Activated naive CD8-positive, alpha-beta T cell treated with anti-CD3 and anti-CD28 coated beads, Interleukin-2, amount 50 U/mL, for 24 hours (primary cell): ENCODE measurements around the gene ISCU.
"Not testable (repeated sequence)": the region's sequence is repeated elsewhere in the genome, so short reads cannot be mapped to it uniquely, and the experiment has no call there.

Experiments
- ATAC-seq: fragments of 150-1000 bp; cut with Tn5 transposase; one replicate; pipeline ENCODE4 v1.10.0; 2021
- DNase-seq: peaks from one replicate; pipeline ENCODE4 v3.0.0; 2021
- H3K27ac Mint-ChIP-seq: one replicate; pipeline ENCODE4 v1.8.0; 2021; ENCODE audit warnings: mild to moderate bottlenecking, mixed read lengths
- H3K27me3 Mint-ChIP-seq: one replicate; pipeline ENCODE4 v1.8.0; 2021; ENCODE audit warnings: mixed read lengths
- H3K36me3 Mint-ChIP-seq: one replicate; pipeline ENCODE4 v1.8.0; 2021; ENCODE audit warnings: low read depth, mixed read lengths
- H3K4me1 Mint-ChIP-seq: one replicate; pipeline ENCODE4 v1.8.0; 2021; ENCODE audit warnings: mixed read lengths
- H3K4me3 Mint-ChIP-seq: one replicate; pipeline ENCODE4 v1.8.0; 2021; ENCODE audit warnings: mild to moderate bottlenecking, moderate library complexity, mixed read lengths
- H3K9me3 Mint-ChIP-seq: one replicate; pipeline ENCODE4 v1.8.0; 2021; ENCODE audit warnings: mixed read lengths

The ISCU gene

GRCh38 chr12:108572166-108572790 is 9.9 kb downstream of the ISCU start:
- Mint-ChIP-seq H3K9me3 (no peaks in the 10 kb centered on the region), H3K4me3 (no peak overlapping the region), H3K36me3 (peaks cover 29% of the 10 kb centered on the region), H3K27me3 (peaks cover 3% of the 10 kb centered on the region), H3K4me1 (peaks cover 81% of the 10 kb centered on the region), H3K27ac (no peak overlapping the region)
- DNase-seq (no peak), ATAC-seq (no peak)

GRCh38 chr12:108573317-108573716 is 10.9 kb downstream of the ISCU start:
- peaks cover 3% of the 10 kb centered on the region for H3K27me3 Mint-ChIP-seq
- DNase-seq (no peak), ATAC-seq (peak; percentile 62)
- H3K4me3 Mint-ChIP-seq: no peak overlapping the region
- H3K9me3 Mint-ChIP-seq: no peaks in the 10 kb centered on the region
- peak overlapping the region; percentile 22 for H3K27ac Mint-ChIP-seq
- peaks cover 20% of the 10 kb centered on the region for H3K36me3 Mint-ChIP-seq
- H3K4me1 Mint-ChIP-seq: peaks cover 74% of the 10 kb centered on the region

DNA sequence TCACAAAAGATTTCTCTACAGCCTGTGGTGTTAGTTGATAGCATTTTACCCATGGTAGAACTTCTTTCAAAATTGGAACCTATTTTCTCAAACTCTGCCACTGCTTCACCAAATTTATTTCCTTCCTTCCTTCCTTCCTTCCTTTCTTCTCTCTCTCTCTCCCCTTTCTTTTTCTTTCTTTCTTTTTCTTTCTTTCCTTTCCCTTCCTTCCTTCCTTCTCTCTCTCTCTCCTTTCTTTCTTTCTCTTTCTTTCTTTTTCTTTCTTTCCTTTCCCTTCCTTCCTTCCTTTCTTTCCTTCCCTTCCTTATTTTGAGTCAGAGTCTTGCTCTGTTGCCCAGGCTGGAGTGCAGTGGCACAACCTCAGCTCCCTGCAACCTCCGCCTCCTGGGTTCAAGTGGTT is 11.9 kb downstream of the ISCU start:
- H3K4me3 Mint-ChIP-seq, H3K9me3 Mint-ChIP-seq, DNase-seq, H3K27ac Mint-ChIP-seq, H3K27me3 Mint-ChIP-seq, ATAC-seq: not testable (repeated sequence)
- Mint-ChIP-seq H3K4me1 (peaks cover 72% of the 10 kb centered on the region), H3K36me3 (peaks cover 11% of the 10 kb centered on the region)

- no peak for DNase-seq
These were observed 13.0 kb downstream of the ISCU start for GRCh38 chr12:108575199-108575912.

GRCh38 chr12:108576660-108577234 is 14.4 kb downstream of the ISCU start:
- Mint-ChIP-seq H3K27me3 (peaks cover 3% of the 10 kb centered on the region), H3K27ac (no peak overlapping the region), H3K4me1 (peaks cover 53% of the 10 kb centered on the region), H3K9me3 (peaks cover 9% of the 10 kb centered on the region), H3K36me3 (no peaks in the 10 kb centered on the region), H3K4me3 (no peak overlapping the region)
- ATAC-seq (no peak), DNase-seq (no peak)

More at GRCh38 chr12:108575199-108575912, 13.0 kb downstream of the ISCU start:
- Mint-ChIP-seq H3K9me3 (peaks cover 9% of the 10 kb centered on the region), H3K4me3 (no peak overlapping the region), H3K4me1 (peaks cover 64% of the 10 kb centered on the region), H3K27me3 (peaks cover 3% of the 10 kb centered on the region), H3K27ac (no peak overlapping the region), H3K36me3 (peaks cover 7% of the 10 kb centered on the region)
- ATAC-seq: no peak

GRCh38 chr12:108577458-108577857 is 15.1 kb downstream of the ISCU start:
- ATAC-seq: no peak
- Mint-ChIP-seq H3K27me3 (peaks cover 3% of the 10 kb centered on the region), H3K9me3 (peaks cover 9% of the 10 kb centered on the region), H3K36me3 (no peaks in the 10 kb centered on the region), H3K4me1 (peaks cover 47% of the 10 kb centered on the region), H3K27ac (peak overlapping the region; percentile 33), H3K4me3 (no peak overlapping the region)
- no peak for DNase-seq

DNA sequence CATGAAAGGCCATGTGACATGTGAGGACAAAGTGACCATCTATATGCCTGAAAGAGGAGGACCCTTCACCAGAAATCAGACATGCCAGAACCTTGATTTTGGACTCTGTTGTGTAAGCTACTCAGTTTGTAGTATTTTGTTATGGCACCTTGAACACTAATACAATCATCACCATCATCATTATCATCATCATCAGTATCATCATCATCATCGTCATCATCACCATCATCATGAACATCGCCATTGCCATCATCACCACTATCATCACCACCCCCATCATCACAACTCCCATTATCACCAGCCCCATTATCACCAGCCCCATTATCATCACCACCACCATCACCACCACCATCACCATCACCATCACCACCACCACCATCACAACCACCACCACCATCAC is 15.9 kb downstream of the ISCU start:
- no peaks in the 10 kb centered on the region for H3K36me3 Mint-ChIP-seq
- no peak for ATAC-seq
- no peak overlapping the region for H3K4me3 Mint-ChIP-seq
- peaks cover 3% of the 10 kb centered on the region for H3K27me3 Mint-ChIP-seq
- DNase-seq: no peak
- H3K4me1 Mint-ChIP-seq: peaks cover 38% of the 10 kb centered on the region
- peaks cover 9% of the 10 kb centered on the region for H3K9me3 Mint-ChIP-seq
- no peak overlapping the region for H3K27ac Mint-ChIP-seq

DNA sequence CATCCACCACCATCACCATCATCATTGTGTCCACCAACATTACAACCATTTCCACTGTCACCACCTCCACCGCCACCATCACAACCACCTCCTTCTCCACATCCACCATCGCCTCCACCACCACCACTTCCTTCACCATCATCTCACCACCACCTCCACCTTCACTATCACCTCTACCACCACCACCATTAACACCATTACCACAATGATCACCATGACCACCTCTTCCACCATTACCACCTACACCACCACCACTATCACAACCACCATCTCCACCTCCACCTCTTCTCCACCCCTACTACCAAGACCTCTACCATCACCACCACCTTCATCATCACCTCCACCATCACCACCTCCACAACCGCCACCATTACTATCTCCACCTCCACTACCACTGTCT is 16.4 kb downstream of the ISCU start:
- Mint-ChIP-seq H3K27ac (peak overlapping the region; percentile 52), H3K9me3 (peaks cover 9% of the 10 kb centered on the region), H3K4me3 (no peak overlapping the region), H3K4me1 (peaks cover 33% of the 10 kb centered on the region), H3K36me3 (no peaks in the 10 kb centered on the region), H3K27me3 (peaks cover 3% of the 10 kb centered on the region)
- DNase-seq (no peak), ATAC-seq (no peak)

DNA sequence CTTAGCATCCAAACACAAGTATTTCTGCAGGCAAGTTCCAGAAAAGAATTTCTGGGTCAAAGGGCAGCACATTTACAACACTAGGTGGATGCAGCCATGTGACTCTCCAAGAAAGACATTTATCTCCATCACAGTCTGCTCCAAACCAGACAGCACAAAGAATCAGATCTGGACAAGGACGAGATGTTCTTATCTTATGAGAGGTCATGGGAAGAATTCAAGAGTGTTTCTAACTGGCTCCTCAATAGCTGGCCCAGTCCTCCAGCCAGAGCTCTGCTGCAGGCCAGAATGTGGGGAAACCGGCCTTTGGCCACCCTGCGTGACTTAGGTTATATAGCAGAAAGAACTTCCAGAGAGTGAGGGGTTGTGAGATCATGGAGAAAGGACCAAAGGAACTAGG is 18.1 kb downstream of the ISCU start:
- no peak overlapping the region for H3K4me3 Mint-ChIP-seq
- ATAC-seq: no peak
- H3K4me1 Mint-ChIP-seq: peaks cover 23% of the 10 kb centered on the region
- H3K9me3 Mint-ChIP-seq: peaks cover 9% of the 10 kb centered on the region
- H3K27ac Mint-ChIP-seq: no peak overlapping the region
- peaks cover 4% of the 10 kb centered on the region for H3K27me3 Mint-ChIP-seq
- no peak for DNase-seq
- H3K36me3 Mint-ChIP-seq: no peaks in the 10 kb centered on the region

DNA sequence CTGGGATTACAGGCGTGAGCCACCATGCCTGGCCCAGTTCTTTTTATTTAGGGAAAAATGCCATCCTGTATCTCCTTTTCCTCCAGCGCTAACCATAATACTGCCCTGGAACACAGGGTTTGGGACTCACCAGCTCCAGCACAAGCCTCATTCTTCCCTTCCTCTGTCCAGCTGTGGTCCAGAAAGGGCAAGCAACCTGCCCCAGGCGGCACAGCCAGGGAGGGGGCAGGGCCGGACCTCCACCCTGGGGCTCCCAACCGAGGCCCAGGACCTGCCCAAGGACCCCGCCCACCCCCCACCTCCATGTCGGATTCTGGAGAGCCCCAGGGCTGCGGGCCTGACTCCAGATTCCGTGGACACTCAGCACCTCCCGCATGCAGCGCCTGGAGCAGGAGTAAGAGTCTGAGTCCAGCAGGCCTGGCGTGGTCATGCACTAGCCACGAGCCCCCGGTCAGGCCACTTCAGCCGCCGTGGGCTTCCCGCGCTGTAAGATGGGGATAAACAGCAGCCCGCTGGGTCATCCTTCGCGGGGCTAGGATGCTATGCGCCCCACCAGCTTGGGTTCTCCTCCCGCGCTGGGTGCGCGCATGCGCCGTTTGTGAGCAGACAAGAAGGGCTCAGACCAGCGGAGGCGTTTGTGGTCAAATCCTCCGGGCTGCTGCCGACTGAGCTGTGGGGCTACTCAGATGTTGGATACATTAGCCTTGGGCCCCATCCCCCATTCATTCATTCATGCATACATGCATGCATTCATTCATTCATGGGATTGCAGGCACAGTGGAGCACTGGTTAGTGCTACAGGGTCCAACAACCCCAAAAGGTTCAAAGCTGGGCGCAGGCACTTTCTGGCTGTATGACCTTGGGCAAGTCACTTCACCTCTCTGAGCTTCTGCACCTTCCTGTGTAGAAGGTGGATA is 19.2 kb downstream of the ISCU start:
- DNase-seq (no peak), ATAC-seq (no peak)
- H3K36me3 Mint-ChIP-seq: no peaks in the 10 kb centered on the region
- H3K27me3 Mint-ChIP-seq: peaks cover 4% of the 10 kb centered on the region
- H3K4me3 Mint-ChIP-seq: no peak overlapping the region
- H3K9me3 Mint-ChIP-seq: peaks cover 9% of the 10 kb centered on the region
- H3K27ac Mint-ChIP-seq: no peak overlapping the region
- H3K4me1 Mint-ChIP-seq: peaks cover 17% of the 10 kb centered on the region

DNA sequence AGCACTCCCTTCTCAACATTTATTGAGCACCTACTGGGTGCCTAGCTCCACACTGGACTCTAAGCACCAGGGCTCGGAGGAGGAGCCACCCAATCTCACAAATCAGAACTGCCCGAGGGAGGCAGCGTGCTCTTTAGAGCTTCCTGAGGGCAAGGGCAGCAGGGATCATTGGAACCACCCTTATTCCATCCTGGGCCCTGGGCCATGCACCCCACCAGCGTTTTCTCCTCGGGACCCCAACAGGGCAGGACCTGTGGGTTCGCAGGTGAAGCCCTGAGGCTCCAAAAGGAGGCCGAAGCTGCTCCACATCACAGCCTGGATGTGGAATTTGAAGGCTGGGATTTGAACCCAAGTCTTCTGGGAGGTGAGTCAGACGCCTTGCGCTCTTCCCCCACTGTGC is 20.1 kb downstream of the ISCU start:
- H3K4me3 Mint-ChIP-seq: no peak overlapping the region

DNA sequence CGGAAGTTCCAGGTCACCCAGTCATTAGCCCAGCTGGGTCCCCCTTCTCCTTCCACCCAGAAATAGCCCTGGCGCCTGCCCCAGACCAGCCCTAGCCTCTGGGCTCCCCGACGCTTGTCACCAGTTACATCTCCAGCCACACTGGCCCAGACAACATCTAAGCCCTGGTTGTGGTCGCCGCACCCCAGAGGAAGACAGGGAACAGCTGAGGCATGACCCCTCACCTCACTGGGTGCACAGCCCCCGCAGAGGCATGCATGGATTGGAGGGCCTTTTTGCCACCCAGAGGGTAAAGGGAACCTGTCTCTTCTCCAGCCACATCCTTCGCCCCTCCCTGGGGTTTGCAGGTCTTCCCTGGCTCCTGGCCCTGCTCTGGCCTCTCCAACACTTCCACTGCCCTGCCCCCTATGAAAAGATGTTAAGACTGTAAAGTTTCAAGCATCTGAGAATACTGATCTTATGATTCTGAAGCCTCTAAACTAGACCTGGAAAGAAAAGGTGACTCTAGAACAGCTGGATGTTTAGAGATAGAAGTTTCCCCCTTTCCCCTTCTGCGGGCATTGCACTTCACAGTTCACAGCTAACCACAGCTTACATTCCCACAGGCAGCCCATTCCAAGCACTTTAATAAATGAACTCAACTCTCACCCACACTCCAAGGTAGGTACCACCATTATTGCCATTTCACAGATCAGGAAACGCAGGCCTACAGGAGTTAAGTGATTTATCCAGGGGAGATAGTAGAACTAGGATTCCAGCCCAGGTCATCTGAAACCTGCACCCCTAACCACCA is 20.8 kb downstream of the ISCU start:
- Mint-ChIP-seq H3K27me3 (peaks cover 4% of the 10 kb centered on the region), H3K4me1 (peaks cover 11% of the 10 kb centered on the region), H3K36me3 (no peaks in the 10 kb centered on the region), H3K9me3 (peaks cover 9% of the 10 kb centered on the region), H3K4me3 (no peak overlapping the region), H3K27ac (no peak overlapping the region)
- DNase-seq (no peak), ATAC-seq (no peak)

More for the DNA sequence above, 20.1 kb downstream of the ISCU start:
- DNase-seq: no peak
- Mint-ChIP-seq H3K36me3 (no peaks in the 10 kb centered on the region), H3K9me3 (peaks cover 9% of the 10 kb centered on the region), H3K27ac (no peak overlapping the region), H3K4me1 (peaks cover 13% of the 10 kb centered on the region), H3K27me3 (peaks cover 4% of the 10 kb centered on the region)
- ATAC-seq: no peak

DNA sequence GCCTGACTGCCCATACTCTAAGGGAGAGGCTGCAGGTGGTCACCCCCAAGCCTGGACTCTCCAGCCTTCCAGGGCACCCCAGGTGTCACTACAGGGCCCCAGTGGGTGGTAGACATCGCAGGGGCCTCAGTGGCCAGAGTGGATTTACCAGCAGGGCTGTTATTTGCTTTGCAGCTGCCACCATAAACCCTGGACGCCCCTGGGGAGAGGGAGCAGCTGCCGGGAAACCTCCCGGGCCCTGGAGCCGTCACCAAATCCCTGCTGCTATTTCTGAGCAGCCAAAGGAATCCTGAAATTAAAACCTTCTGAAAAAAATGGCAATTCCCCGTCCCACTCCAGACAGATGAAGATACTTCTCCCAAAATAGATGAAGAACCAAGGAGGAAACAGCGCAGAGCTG is 21.6 kb downstream of the ISCU start:
- H3K27ac Mint-ChIP-seq: no peak overlapping the region
- peaks cover 6% of the 10 kb centered on the region for H3K4me1 Mint-ChIP-seq
- peaks cover 4% of the 10 kb centered on the region for H3K27me3 Mint-ChIP-seq
- no peak overlapping the region for H3K4me3 Mint-ChIP-seq
- H3K9me3 Mint-ChIP-seq: peaks cover 3% of the 10 kb centered on the region
- ATAC-seq (no peak), DNase-seq (no peak)
- no peaks in the 10 kb centered on the region for H3K36me3 Mint-ChIP-seq
